ENCODE results near the gene DTNBP1.

DNA sequence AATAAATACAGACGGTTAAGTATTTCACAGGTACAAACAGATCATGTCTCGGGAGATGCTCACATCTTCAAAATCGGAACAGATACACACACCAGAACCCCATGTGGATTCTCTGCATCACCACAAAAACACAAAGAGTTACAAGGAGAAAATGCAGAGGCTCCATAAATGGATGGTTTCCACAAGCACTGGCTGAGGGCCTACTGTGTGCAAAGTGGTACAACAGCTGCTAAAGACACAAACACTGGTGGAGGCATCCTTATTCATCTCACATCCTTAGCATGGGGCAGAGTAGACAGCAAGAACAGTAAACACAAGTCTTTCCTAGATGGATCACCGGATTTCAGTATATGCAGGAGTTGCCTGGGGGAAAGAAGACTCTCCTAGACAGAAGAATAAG is 88.8 kb downstream of the DTNBP1 start:
- TF ChIP-seq POLR2A (IDR thresholded peaks at IDR 0.05; ENCODE audit: low read depth, low read length): no peak
- TF ChIP-seq, protein P1, sequence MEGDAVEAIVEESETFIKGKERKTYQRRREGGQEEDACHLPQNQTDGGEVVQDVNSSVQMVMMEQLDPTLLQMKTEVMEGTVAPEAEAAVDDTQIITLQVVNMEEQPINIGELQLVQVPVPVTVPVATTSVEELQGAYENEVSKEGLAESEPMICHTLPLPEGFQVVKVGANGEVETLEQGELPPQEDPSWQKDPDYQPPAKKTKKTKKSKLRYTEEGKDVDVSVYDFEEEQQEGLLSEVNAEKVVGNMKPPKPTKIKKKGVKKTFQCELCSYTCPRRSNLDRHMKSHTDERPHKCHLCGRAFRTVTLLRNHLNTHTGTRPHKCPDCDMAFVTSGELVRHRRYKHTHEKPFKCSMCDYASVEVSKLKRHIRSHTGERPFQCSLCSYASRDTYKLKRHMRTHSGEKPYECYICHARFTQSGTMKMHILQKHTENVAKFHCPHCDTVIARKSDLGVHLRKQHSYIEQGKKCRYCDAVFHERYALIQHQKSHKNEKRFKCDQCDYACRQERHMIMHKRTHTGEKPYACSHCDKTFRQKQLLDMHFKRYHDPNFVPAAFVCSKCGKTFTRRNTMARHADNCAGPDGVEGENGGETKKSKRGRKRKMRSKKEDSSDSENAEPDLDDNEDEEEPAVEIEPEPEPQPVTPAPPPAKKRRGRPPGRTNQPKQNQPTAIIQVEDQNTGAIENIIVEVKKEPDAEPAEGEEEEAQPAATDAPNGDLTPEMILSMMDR (IDR thresholded peaks at IDR 0.05; ENCODE audit: extremely low read depth in 1 of 2, insufficient read depth in 1 of 2, low read depth in 1 of 2, low read length in 2 of 2): no peak
- TF ChIP-seq, protein P2, sequence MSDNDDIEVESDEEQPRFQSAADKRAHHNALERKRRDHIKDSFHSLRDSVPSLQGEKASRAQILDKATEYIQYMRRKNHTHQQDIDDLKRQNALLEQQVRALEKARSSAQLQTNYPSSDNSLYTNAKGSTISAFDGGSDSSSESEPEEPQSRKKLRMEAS (IDR thresholded peaks at IDR 0.05; ENCODE audit: insufficient read depth, insufficient read length): no peak
